ENCODE data around the gene LRRC61. TPM values are rescaled to one million over a fixed set of nuclear protein-coding genes. Genes with fewer than 3 reads are reported as not detected.
A peak's percentile ranks its signal among the peaks of the same experiment; 100 is the strongest.

Gene LRRC61
- total and polyA plus RNA-seq, 2 of the 13 experiments (the other 11 are each of a cell fraction or from before 2014, with no cell fraction given), result 33.0 to 34.8 TPM

DNA sequence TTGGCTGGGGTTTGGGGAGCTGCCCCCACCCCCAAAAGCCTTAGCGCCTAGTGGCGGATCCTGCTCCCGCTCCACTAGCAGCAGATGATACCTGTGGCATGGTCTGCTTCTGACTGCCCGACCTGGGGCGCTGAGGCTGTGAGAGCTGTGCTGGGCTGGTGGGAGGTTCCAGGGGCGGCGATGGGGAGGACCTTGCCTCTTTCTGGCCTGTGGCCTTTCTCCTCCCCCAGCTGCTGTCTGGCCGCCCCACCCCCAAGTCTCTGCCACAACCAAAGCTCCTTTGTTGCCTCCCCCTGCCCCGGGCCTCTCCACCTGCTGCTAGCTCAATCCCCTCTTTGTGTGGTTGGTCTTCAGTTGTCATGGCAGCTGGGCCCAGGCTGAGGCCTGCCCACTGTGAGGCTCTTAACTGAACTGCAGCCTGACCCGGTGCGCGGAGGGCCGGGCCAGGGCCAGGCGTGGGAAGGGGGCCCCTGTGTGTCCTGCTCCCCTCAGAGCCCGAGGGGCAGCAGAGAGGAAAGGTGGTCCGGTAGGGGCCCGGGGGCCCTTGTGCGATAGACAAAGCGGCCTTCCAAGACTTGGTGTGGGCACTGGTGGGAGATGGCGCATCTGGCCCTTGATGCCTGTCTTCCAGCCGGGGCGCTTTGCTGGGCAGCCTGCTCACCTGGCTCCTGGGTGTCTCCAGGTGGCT is 60.7 kb downstream of the LRRC61 start (continued):
- TF ChIP-seq, protein P1, sequence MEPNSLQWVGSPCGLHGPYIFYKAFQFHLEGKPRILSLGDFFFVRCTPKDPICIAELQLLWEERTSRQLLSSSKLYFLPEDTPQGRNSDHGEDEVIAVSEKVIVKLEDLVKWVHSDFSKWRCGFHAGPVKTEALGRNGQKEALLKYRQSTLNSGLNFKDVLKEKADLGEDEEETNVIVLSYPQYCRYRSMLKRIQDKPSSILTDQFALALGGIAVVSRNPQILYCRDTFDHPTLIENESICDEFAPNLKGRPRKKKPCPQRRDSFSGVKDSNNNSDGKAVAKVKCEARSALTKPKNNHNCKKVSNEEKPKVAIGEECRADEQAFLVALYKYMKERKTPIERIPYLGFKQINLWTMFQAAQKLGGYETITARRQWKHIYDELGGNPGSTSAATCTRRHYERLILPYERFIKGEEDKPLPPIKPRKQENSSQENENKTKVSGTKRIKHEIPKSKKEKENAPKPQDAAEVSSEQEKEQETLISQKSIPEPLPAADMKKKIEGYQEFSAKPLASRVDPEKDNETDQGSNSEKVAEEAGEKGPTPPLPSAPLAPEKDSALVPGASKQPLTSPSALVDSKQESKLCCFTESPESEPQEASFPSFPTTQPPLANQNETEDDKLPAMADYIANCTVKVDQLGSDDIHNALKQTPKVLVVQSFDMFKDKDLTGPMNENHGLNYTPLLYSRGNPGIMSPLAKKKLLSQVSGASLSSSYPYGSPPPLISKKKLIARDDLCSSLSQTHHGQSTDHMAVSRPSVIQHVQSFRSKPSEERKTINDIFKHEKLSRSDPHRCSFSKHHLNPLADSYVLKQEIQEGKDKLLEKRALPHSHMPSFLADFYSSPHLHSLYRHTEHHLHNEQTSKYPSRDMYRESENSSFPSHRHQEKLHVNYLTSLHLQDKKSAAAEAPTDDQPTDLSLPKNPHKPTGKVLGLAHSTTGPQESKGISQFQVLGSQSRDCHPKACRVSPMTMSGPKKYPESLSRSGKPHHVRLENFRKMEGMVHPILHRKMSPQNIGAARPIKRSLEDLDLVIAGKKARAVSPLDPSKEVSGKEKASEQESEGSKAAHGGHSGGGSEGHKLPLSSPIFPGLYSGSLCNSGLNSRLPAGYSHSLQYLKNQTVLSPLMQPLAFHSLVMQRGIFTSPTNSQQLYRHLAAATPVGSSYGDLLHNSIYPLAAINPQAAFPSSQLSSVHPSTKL (CRISPR knock-in tag; IDR thresholded peaks at IDR 0.05), result peak; percentile 51
- TF ChIP-seq SMAD3 (CRISPR knock-in tag; IDR thresholded peaks at IDR 0.05) (0 out of 2 replicates have a peak, but pooled peaks have one; percentile 40), TBX3 (IDR thresholded peaks at IDR 0.05; ENCODE audit: borderline replicate concordance) (0 out of 2 replicates have a peak, but pooled peaks have one; percentile 10), SRSF1 (optimal IDR thresholded peaks at IDR 0.05; ENCODE audit: low read depth, low read length) (no peak), RBFOX2 (IDR thresholded peaks at IDR 0.05; ENCODE audit: low read depth, low read length) (peak; percentile 90), ZNF75D (CRISPR knock-in tag; IDR thresholded peaks at IDR 0.05; ENCODE audit: borderline replicate concordance) (no peak), ARNT (IDR thresholded peaks at IDR 0.05) (no peak), ZNF7 (CRISPR knock-in tag; IDR thresholded peaks at IDR 0.05) (no peak), MEF2D (CRISPR knock-in tag; IDR thresholded peaks at IDR 0.05) (0 out of 2 replicates have a peak, but pooled peaks have one; percentile 61), GATAD2A (CRISPR knock-in tag; IDR thresholded peaks at IDR 0.05) (peak; percentile 64), ZIK1 (CRISPR knock-in tag; IDR thresholded peaks at IDR 0.05; ENCODE audit: borderline replicate concordance, low read depth) (peak; percentile 19; the same call in 1 of the 2 replicates), ZNF607 (CRISPR knock-in tag; IDR thresholded peaks at IDR 0.05; ENCODE audit: borderline replicate concordance) (0 out of 2 replicates have a peak, but pooled peaks have one; percentile 38)
- TF ChIP-seq, protein P2, sequence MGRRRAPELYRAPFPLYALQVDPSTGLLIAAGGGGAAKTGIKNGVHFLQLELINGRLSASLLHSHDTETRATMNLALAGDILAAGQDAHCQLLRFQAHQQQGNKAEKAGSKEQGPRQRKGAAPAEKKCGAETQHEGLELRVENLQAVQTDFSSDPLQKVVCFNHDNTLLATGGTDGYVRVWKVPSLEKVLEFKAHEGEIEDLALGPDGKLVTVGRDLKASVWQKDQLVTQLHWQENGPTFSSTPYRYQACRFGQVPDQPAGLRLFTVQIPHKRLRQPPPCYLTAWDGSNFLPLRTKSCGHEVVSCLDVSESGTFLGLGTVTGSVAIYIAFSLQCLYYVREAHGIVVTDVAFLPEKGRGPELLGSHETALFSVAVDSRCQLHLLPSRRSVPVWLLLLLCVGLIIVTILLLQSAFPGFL (CRISPR knock-in tag; IDR thresholded peaks at IDR 0.05), result no peak
- TF ChIP-seq, protein P3, sequence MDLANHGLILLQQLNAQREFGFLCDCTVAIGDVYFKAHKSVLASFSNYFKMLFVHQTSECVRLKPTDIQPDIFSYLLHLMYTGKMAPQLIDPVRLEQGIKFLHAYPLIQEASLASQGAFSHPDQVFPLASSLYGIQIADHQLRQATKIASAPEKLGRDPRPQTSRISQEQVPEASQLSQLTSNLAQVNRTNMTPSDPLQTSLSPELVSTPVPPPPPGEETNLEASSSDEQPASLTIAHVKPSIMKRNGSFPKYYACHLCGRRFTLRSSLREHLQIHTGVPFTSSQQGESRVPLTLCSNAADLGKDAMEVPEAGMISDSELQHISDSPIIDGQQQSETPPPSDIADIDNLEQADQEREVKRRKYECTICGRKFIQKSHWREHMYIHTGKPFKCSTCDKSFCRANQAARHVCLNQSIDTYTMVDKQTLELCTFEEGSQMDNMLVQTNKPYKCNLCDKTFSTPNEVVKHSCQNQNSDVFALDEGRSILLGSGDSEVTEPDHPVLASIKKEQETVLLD (CRISPR knock-in tag; IDR thresholded peaks at IDR 0.05; ENCODE audit: low read depth), result peak; percentile 20; the same call in 1 of the 2 replicates
- TF ChIP-seq, protein P4, sequence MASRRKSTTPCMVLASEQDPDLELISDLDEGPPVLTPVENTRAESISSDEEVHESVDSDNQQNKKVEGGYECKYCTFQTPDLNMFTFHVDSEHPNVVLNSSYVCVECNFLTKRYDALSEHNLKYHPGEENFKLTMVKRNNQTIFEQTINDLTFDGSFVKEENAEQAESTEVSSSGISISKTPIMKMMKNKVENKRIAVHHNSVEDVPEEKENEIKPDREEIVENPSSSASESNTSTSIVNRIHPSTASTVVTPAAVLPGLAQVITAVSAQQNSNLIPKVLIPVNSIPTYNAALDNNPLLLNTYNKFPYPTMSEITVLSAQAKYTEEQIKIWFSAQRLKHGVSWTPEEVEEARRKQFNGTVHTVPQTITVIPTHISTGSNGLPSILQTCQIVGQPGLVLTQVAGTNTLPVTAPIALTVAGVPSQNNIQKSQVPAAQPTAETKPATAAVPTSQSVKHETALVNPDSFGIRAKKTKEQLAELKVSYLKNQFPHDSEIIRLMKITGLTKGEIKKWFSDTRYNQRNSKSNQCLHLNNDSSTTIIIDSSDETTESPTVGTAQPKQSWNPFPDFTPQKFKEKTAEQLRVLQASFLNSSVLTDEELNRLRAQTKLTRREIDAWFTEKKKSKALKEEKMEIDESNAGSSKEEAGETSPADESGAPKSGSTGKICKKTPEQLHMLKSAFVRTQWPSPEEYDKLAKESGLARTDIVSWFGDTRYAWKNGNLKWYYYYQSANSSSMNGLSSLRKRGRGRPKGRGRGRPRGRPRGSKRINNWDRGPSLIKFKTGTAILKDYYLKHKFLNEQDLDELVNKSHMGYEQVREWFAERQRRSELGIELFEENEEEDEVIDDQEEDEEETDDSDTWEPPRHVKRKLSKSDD (CRISPR knock-in tag; IDR thresholded peaks at IDR 0.05; ENCODE audit: low read depth), result peak; percentile 22; the same call in 1 of the 2 replicates
- TF ChIP-seq, protein P5, sequence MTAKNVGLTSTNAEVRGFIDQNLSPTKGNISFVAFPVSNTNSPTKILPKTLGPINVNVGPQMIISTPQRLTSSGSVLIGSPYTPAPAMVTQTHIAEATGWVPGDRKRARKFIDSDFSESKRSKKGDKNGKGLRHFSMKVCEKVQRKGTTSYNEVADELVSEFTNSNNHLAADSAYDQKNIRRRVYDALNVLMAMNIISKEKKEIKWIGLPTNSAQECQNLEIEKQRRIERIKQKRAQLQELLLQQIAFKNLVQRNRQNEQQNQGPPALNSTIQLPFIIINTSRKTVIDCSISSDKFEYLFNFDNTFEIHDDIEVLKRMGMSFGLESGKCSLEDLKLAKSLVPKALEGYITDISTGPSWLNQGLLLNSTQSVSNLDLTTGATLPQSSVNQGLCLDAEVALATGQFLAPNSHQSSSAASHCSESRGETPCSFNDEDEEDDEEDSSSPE (CRISPR knock-in tag; IDR thresholded peaks at IDR 0.05), result peak; percentile 31; the same call in 1 of the 2 replicates
- TF ChIP-seq, protein P6, sequence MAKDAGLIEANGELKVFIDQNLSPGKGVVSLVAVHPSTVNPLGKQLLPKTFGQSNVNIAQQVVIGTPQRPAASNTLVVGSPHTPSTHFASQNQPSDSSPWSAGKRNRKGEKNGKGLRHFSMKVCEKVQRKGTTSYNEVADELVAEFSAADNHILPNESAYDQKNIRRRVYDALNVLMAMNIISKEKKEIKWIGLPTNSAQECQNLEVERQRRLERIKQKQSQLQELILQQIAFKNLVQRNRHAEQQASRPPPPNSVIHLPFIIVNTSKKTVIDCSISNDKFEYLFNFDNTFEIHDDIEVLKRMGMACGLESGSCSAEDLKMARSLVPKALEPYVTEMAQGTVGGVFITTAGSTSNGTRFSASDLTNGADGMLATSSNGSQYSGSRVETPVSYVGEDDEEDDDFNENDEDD (CRISPR knock-in tag; IDR thresholded peaks at IDR 0.05; ENCODE audit: borderline replicate concordance), result no peak

All from HepG2 (cell line).